CD4-positive, alpha-beta T cell treated with Interleukin-4 for 4 hours (primary cell): ENCODE results near the gene CARNS1.
A peak's percentile ranks its signal among the peaks of the same experiment; 100 is the strongest.
"Not testable (repeated sequence)": the region's sequence is repeated elsewhere in the genome, so short reads cannot be mapped to it uniquely, and the experiment has no call there.

Experiments used
- DNase-seq: peaks from one replicate; pipeline ENCODE4 v3.0.0-alpha.2; 2020

Gene CARNS1

GRCh38 chr11:67410984-67411784 lies 4.3 kb upstream of the CARNS1 start:
- no peak for DNase-seq

GRCh38 chr11:67411785-67412152 lies 3.7 kb upstream of the CARNS1 start:
- DNase-seq = no peak

- no peak for DNase-seq
Measured at GRCh38 chr11:67412495-67413179, 2.8 kb upstream of the CARNS1 start.

- no peak for DNase-seq
Measured at GRCh38 chr11:67413266-67413849, 2.1 kb upstream of the CARNS1 start.

GRCh38 chr11:67416416-67417335 lies 1.2 kb downstream of the CARNS1 start:
- peak; percentile 94 for DNase-seq

GRCh38 chr11:67417425-67417824 lies 1.9 kb downstream of the CARNS1 start:
- DNase-seq = no peak

GRCh38 chr11:67418476-67419281 lies 3.2 kb downstream of the CARNS1 start:
- DNase-seq = no peak

- no peak for DNase-seq
Measured at GRCh38 chr11:67419325-67420049, 4.0 kb downstream of the CARNS1 start.

GRCh38 chr11:67420147-67420645 lies 4.7 kb downstream of the CARNS1 start:
- DNase-seq = no peak

GRCh38 chr11:67420646-67421429 lies 5.4 kb downstream of the CARNS1 start:
- DNase-seq = peak; percentile 96

GRCh38 chr11:67421430-67422031 lies 6.1 kb downstream of the CARNS1 start:
- DNase-seq = no peak

- no peak for DNase-seq
Measured at GRCh38 chr11:67422891-67423290, 7.4 kb downstream of the CARNS1 start.

GRCh38 chr11:67423466-67423865 lies 8.0 kb downstream of the CARNS1 start:
- DNase-seq = no peak

GRCh38 chr11:67423891-67424613 lies 8.6 kb downstream of the CARNS1 start:
- no peak for DNase-seq

- DNase-seq = not testable (repeated sequence)
Measured at GRCh38 chr11:67427364-67427859, 11.9 kb downstream of the CARNS1 start.

GRCh38 chr11:67428052-67429001 lies 12.8 kb downstream of the CARNS1 start, which contains the start of gene RPS6KB2:
RPS6KB2 (plus strand) TSS chr11:67428494; CDS start chr11:67428546, 52 bp downstream.
- DNase-seq = peak; percentile 98

- no peak for DNase-seq
Measured at GRCh38 chr11:67429038-67429668, 13.7 kb downstream of the CARNS1 start.
